ENCODE results near the gene CES3.
A peak's percentile ranks its signal among the peaks of the same experiment; 100 is the strongest.

- TF ChIP-seq CTCF (IDR thresholded peaks at IDR 0.05; ENCODE audit: extremely low read depth in 1 of 2, insufficient read depth in 1 of 2, low read depth in 1 of 2, low read length in 2 of 2) (peak; percentile 86 to 89), POLR2A (IDR thresholded peaks at IDR 0.05; ENCODE audit: low read depth, low read length) (no peak), FOS (IDR thresholded peaks at IDR 0.05; ENCODE audit: borderline replicate concordance, insufficient read depth, low read length) (no peak)
Measured at GRCh38 chr16:66977341-66978113, 16.5 kb downstream of the CES3 start.

Data from endothelial cell of umbilical vein (primary cell).